ACC112 (cell line): Measurements from ENCODE around the gene PELI3.
A peak's percentile ranks its signal among the peaks of the same experiment; 100 is the strongest.

Experiments
- H2AFZ ChIP-seq: fragments of 200-600 bp; sonication (generic); one replicate; pipeline ENCODE4 v1.6.0; 2017; ENCODE audit warnings: antibody characterized with exemption, low read length; ENCODE audit not compliant: unreplicated experiment
- H3K27ac ChIP-seq: fragments of 200-600 bp; sonication (generic); 2 replicates; pipeline ENCODE4 v1.5.1; 2014; ENCODE audit warnings: low read depth, mild to moderate bottlenecking, antibody characterized with exemption, low read length, moderate library complexity
- H3K27me3 ChIP-seq: fragments of 200-600 bp; sonication (generic); 2 replicates; pipeline ENCODE4 v1.6.1; 2014; ENCODE audit warnings: mild to moderate bottlenecking, antibody characterized with exemption, low read length, moderate library complexity, mixed read lengths; ENCODE audit not compliant: insufficient read depth
- H3K36me3 ChIP-seq: fragments of 200-600 bp; sonication (generic); 2 replicates; pipeline ENCODE4 v1.6.1; 2016; ENCODE audit warnings: mild to moderate bottlenecking, antibody characterized with exemption, low read length, moderate library complexity, mixed read lengths; ENCODE audit not compliant: insufficient read depth
- H3K4me1 ChIP-seq: fragments of 200-600 bp; sonication (generic); one replicate; pipeline ENCODE4 v1.6.1; 2016; ENCODE audit warnings: low read length, mixed read lengths; ENCODE audit not compliant: insufficient read depth, unreplicated experiment, control insufficient read depth
- H3K4me3 ChIP-seq: fragments of 200-600 bp; sonication (generic); 2 replicates; pipeline ENCODE4 v1.5.1; 2014; ENCODE audit warnings: mild to moderate bottlenecking, low read depth, low read length
- H3K79me2 ChIP-seq: fragments of 200-600 bp; sonication (generic); one replicate; pipeline ENCODE4 v1.6.0; 2016; ENCODE audit warnings: low read length; ENCODE audit not compliant: control insufficient read depth, unreplicated experiment, insufficient read depth

PELI3 gene, protein sequence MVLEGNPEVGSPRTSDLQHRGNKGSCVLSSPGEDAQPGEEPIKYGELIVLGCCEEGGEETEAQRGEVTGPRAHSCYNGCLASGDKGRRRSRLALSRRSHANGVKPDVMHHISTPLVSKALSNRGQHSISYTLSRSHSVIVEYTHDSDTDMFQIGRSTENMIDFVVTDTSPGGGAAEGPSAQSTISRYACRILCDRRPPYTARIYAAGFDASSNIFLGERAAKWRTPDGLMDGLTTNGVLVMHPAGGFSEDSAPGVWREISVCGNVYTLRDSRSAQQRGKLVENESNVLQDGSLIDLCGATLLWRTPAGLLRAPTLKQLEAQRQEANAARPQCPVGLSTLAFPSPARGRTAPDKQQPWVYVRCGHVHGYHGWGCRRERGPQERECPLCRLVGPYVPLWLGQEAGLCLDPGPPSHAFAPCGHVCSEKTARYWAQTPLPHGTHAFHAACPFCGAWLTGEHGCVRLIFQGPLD

GRCh38 chr11:66466225-66467033 is at the start of gene PELI3:
PELI3 (plus strand) TSS chr11:66466905; CDS start chr11:66468129, 1,224 bp downstream.
- no peaks in the 10 kb centered on the region for H3K36me3 ChIP-seq
- no peaks in the 10 kb centered on the region for H3K27me3 ChIP-seq
- peak within 1 kb of the TSS; percentile 78 for H3K4me3 ChIP-seq
- peak within 1 kb of the TSS; percentile 78 for H2AFZ ChIP-seq
- H3K4me1 ChIP-seq = peaks cover 7% of the 10 kb centered on the region
- H3K79me2 ChIP-seq = no peaks in the 10 kb centered on the region
- H3K27ac ChIP-seq = no peak within 1 kb of the TSS

DNA sequence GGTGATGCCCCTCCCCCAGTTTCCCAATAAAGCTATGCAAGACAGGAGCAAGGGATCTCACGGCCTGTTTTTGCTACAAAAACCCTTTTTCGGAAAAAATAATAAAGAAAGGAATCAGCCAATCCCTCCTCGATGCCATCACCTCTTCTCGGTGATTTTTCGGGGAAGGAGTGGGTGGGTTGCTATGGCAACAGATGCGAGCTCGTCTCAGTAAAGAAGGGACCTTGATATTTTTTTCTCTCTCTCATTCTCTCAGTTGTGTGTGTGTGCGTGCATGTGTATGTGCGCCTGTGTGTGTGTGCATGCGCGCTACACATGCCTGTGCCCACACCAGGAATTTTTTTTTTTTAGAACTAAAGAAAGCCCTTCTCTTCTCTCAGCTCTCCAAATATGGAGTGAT is 49.7 kb upstream of the PELI3 start:
- Histone ChIP-seq H3K27ac (no peak overlapping the region), H3K79me2 (no peaks in the 10 kb centered on the region), H3K27me3 (peaks cover 47% of the 10 kb centered on the region), H3K4me3 (no peak overlapping the region), H3K36me3 (no peaks in the 10 kb centered on the region), H2AFZ (no peak overlapping the region), H3K4me1 (peaks cover 13% of the 10 kb centered on the region)

- peaks cover 47% of the 10 kb centered on the region for H3K27me3 ChIP-seq
- peak overlapping the region; percentile 42; the same call in 1 of the 2 replicates for H3K27ac ChIP-seq
- peaks cover 13% of the 10 kb centered on the region for H3K4me1 ChIP-seq
- no peak overlapping the region for H2AFZ ChIP-seq
- H3K79me2 ChIP-seq = no peaks in the 10 kb centered on the region
- no peaks in the 10 kb centered on the region for H3K36me3 ChIP-seq
- no peak overlapping the region for H3K4me3 ChIP-seq
Observed at GRCh38 chr11:66418168-66418985, 48.3 kb upstream of the PELI3 start.

DNA sequence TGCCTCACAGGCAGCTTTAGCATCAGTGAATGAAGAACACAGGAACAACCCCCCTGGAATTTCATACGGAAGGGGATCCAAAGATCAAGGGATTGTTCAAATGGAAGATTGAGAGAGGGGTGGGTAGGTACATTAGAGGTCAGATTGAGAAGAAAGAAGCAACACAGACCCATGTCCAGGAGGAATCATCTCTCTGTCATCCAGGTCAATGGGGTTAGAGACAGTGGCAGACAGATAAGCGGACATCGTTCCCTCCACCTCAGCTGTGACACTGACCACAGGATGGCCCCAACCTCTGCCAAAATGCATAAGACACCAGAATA is 47.8 kb upstream of the PELI3 start:
- Histone ChIP-seq H3K27me3 (peaks cover 45% of the 10 kb centered on the region), H3K4me3 (no peak overlapping the region), H3K4me1 (peaks cover 13% of the 10 kb centered on the region), H2AFZ (no peak overlapping the region), H3K79me2 (no peaks in the 10 kb centered on the region), H3K36me3 (no peaks in the 10 kb centered on the region), H3K27ac (no peak overlapping the region)

GRCh38 chr11:66419825-66420224 is 46.9 kb upstream of the PELI3 start:
- H3K27ac ChIP-seq = no peak overlapping the region
- no peaks in the 10 kb centered on the region for H3K79me2 ChIP-seq
- peaks cover 38% of the 10 kb centered on the region for H3K27me3 ChIP-seq
- H2AFZ ChIP-seq = no peak overlapping the region
- no peaks in the 10 kb centered on the region for H3K36me3 ChIP-seq
- H3K4me1 ChIP-seq = peaks cover 13% of the 10 kb centered on the region
- H3K4me3 ChIP-seq = no peak overlapping the region

- peaks cover 33% of the 10 kb centered on the region for H3K27me3 ChIP-seq
- H3K4me3 ChIP-seq = no peak within 1 kb of the TSS
Observed at GRCh38 chr11:66420671-66421476, 45.8 kb upstream of the PELI3 start, which contains the start of gene NPAS4. NPAS4 (plus strand) TSS chr11:66421035; CDS start chr11:66421180, 145 bp downstream.

DNA sequence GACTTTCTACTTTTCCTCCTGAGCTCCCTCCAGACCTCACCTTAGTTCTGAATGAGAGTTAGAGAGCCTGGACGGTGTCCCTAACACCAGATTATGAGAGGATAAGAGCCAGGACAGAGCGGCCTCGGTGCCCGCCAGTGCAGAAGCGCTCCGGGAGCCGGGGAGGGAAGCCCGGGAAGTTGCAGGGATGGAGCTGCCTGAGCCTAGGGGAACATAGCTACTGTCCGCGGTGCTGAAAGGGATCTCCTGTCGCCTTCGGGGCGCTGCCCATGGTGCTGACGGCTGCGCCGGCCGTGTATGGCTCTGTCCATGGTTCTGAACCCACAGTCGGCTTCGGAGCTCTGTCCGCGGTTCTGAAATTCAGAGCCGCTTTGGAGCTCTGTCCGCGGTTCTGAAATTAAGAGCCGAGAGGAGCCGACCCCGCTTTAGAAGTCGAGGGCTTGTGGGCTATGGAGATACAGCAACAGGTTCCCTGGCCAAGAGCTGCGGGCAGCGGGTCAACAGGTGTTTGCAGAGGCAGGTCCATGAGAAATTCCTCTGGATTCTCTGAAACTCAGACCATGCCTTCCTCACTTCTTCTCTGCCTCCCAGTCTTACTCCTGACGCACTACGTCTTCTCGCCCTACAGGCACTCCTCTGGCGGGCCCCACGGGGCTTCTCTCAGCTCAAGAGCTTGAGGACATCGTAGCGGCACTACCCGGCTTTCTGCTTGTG is 45.1 kb upstream of the PELI3 start:
- Histone ChIP-seq H3K79me2 (no peaks in the 10 kb centered on the region), H3K27ac (no peak overlapping the region), H3K4me1 (peaks cover 13% of the 10 kb centered on the region), H2AFZ (no peak overlapping the region), H3K27me3 (peaks cover 33% of the 10 kb centered on the region), H3K4me3 (no peak overlapping the region), H3K36me3 (no peaks in the 10 kb centered on the region)

More at GRCh38 chr11:66420671-66421476, 45.8 kb upstream of the PELI3 start, which contains the start of gene NPAS4:
- H3K36me3 ChIP-seq = no peaks in the 10 kb centered on the region
- no peaks in the 10 kb centered on the region for H3K79me2 ChIP-seq
- H3K4me1 ChIP-seq = peaks cover 13% of the 10 kb centered on the region
- no peak within 1 kb of the TSS for H2AFZ ChIP-seq
- H3K27ac ChIP-seq = no peak within 1 kb of the TSS

DNA sequence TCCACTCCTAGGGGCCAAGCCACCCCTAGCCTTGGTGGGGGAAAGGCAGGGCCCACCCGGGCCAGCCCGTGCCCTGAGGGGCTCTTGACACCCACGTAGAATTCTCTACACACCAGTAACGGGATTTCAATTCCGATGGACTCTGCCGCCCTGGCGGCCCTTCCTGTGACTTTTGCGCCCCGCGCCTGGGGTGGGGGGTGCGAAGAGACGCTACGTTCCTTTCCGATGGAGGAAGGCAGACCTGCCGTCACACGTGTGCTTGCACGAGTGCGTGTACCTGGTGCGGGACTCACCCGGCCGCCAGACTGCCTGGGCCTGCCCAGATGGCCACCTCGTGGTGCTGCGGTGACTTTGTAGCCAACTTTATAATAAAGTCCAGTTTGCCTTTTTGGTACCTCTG is 40.4 kb upstream of the PELI3 start:
- H3K79me2 ChIP-seq = no peaks in the 10 kb centered on the region
- 0 out of 2 replicates have a peak, but pooled peaks cover 7% of the 10 kb centered on the region for H3K27me3 ChIP-seq
- no peak overlapping the region for H2AFZ ChIP-seq
- H3K4me1 ChIP-seq = no peaks in the 10 kb centered on the region
- no peak overlapping the region for H3K27ac ChIP-seq
- H3K36me3 ChIP-seq = no peaks in the 10 kb centered on the region
- H3K4me3 ChIP-seq = no peak overlapping the region

DNA sequence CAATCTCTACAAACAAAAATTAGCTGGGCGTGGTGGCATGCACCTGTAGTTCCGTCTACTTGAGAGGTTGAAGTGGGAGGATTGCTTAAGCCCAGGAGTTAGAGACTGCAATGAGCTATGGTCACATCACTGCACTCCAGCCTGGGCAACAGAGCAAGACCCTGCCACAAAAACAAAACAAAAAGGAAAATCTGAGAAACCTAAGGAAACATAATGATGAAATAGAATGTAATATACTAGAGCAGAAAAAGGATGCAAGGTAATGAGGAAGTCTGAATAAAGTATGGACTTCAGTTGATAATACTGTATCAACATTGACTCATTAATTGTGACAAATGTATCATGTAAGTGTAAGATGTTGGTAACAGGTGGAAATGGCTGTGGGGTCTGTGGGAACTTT is 37.8 kb upstream of the PELI3 start:
- Histone ChIP-seq H3K27me3 (0 out of 2 replicates have a peak, but pooled peaks cover 6% of the 10 kb centered on the region), H3K4me3 (no peak overlapping the region), H3K27ac (no peak overlapping the region), H3K36me3 (no peaks in the 10 kb centered on the region), H3K79me2 (no peaks in the 10 kb centered on the region), H3K4me1 (no peaks in the 10 kb centered on the region), H2AFZ (no peak overlapping the region)
